HUES64 (cell line): Measurements from ENCODE around the gene PHLDB3.
"Not testable (repeated sequence)": the region's sequence is repeated elsewhere in the genome, so short reads cannot be mapped to it uniquely, and the experiment has no call there.

Experiments
- H3K27ac ChIP-seq: 2 replicates; pipeline ENCODE4 v1.7.0; 2013; ENCODE audit warnings: low read depth, low read length, inconsistent platforms
- H3K27me3 ChIP-seq: 2 replicates; pipeline ENCODE4 v1.6.1; 2013; ENCODE audit warnings: mild to moderate bottlenecking, low read length; ENCODE audit not compliant: insufficient read depth
- H3K36me3 ChIP-seq: 2 replicates; pipeline ENCODE4 v1.6.1; 2013; ENCODE audit warnings: mild to moderate bottlenecking, low read length; ENCODE audit not compliant: insufficient read depth
- H3K4me1 ChIP-seq: 2 replicates; pipeline ENCODE4 v1.6.1; 2013; ENCODE audit warnings: mild to moderate bottlenecking, low read length, moderate library complexity; ENCODE audit not compliant: insufficient read depth
- H3K4me3 ChIP-seq: 2 replicates; pipeline ENCODE4 v1.5.1; 2013; ENCODE audit warnings: mild to moderate bottlenecking, low read length, moderate library complexity
- H3K9ac ChIP-seq: 2 replicates; pipeline ENCODE4 v1.6.1; 2013; ENCODE audit warnings: mild to moderate bottlenecking, low read depth, low read length
- H3K9me3 ChIP-seq: 2 replicates; pipeline ENCODE4 v1.6.1; 2013; ENCODE audit warnings: low read depth, low read length; ENCODE audit not compliant: insufficient read depth
- WGBS: fragments of 150-250, 120-280 bp; methylation state at CpG from one replicate; pipeline ENCODE4 v1.1.7; 2013; ENCODE audit warnings: missing lambda C conversion rate; 5-methylcytosine and 5-hydroxymethylcytosine counted together

The PHLDB3 gene

GRCh38 chr19:43452582-43452981 lies 52.0 kb downstream of the PHLDB3 start:
- 84% methylated on average over 3 of the region's 3 CpGs for WGBS
- Histone ChIP-seq H3K36me3 (no peaks in the 10 kb centered on the region), H3K9me3 (no peaks in the 10 kb centered on the region), H3K4me1 (no peaks in the 10 kb centered on the region), H3K27me3 (no peaks in the 10 kb centered on the region), H3K9ac (no peak overlapping the region), H3K27ac (no peak overlapping the region), H3K4me3 (no peak overlapping the region)

- WGBS, result 94% methylated on average over 2 of the region's 2 CpGs
- Histone ChIP-seq H3K36me3 (no peaks in the 10 kb centered on the region), H3K27me3 (no peaks in the 10 kb centered on the region), H3K4me1 (no peaks in the 10 kb centered on the region), H3K9ac (no peak overlapping the region), H3K4me3 (no peak overlapping the region), H3K9me3 (no peaks in the 10 kb centered on the region), H3K27ac (no peak overlapping the region)
Observed at GRCh38 chr19:43450545-43450997, 54.0 kb downstream of the PHLDB3 start.

GRCh38 chr19:43447655-43448054 lies 56.9 kb downstream of the PHLDB3 start:
- H3K9ac ChIP-seq, result no peak overlapping the region
- no peaks in the 10 kb centered on the region for H3K4me1 ChIP-seq
- H3K9me3 ChIP-seq, result no peaks in the 10 kb centered on the region
- 93% methylated on average over 9 of the region's 9 CpGs for whole genome bisulfite sequencing
- no peaks in the 10 kb centered on the region for H3K27me3 ChIP-seq
- no peak overlapping the region for H3K27ac ChIP-seq
- H3K4me3 ChIP-seq, result no peak overlapping the region
- H3K36me3 ChIP-seq, result no peaks in the 10 kb centered on the region

- H3K27ac ChIP-seq, result no peak overlapping the region
- H3K9me3 ChIP-seq, result no peaks in the 10 kb centered on the region
- H3K9ac ChIP-seq, result no peak overlapping the region
- no peak overlapping the region for H3K4me3 ChIP-seq
- 34% methylated on average over 14 of the region's 14 CpGs for WGBS
- no peaks in the 10 kb centered on the region for H3K4me1 ChIP-seq
- H3K27me3 ChIP-seq, result no peaks in the 10 kb centered on the region
- no peaks in the 10 kb centered on the region for H3K36me3 ChIP-seq
Observed at GRCh38 chr19:43446746-43447489, 57.6 kb downstream of the PHLDB3 start.

- Histone ChIP-seq H3K27ac (no peak overlapping the region), H3K36me3 (no peaks in the 10 kb centered on the region)
- WGBS, result 89% methylated on average over 1 of the region's 2 CpGs
Observed at GRCh38 chr19:43445426-43445825, 59.1 kb downstream of the PHLDB3 start.

GRCh38 chr19:43444531-43445287 lies 59.8 kb downstream of the PHLDB3 start:
- H3K4me1 ChIP-seq, result no peaks in the 10 kb centered on the region
- no peaks in the 10 kb centered on the region for H3K36me3 ChIP-seq
- H3K27ac ChIP-seq, result no peak overlapping the region
- WGBS, result 92% methylated on average over 15 of the region's 15 CpGs
- no peaks in the 10 kb centered on the region for H3K9me3 ChIP-seq
- H3K9ac ChIP-seq, result no peak overlapping the region
- H3K4me3 ChIP-seq, result no peak overlapping the region
- H3K27me3 ChIP-seq, result no peaks in the 10 kb centered on the region

More at GRCh38 chr19:43445426-43445825, 59.1 kb downstream of the PHLDB3 start:
- H3K4me3 ChIP-seq, result no peak overlapping the region
- no peaks in the 10 kb centered on the region for H3K27me3 ChIP-seq
- no peaks in the 10 kb centered on the region for H3K9me3 ChIP-seq
- H3K4me1 ChIP-seq, result no peaks in the 10 kb centered on the region
- H3K9ac ChIP-seq, result no peak overlapping the region

- not testable (repeated sequence) for H3K4me3 ChIP-seq, H3K36me3 ChIP-seq, H3K27ac ChIP-seq, H3K9me3 ChIP-seq, H3K9ac ChIP-seq, H3K27me3 ChIP-seq, H3K4me1 ChIP-seq
- 93% methylated on average over 9 of the region's 9 CpGs for WGBS
Observed at GRCh38 chr19:43444091-43444490, 60.5 kb downstream of the PHLDB3 start.

- no peaks in the 10 kb centered on the region for H3K9me3 ChIP-seq
- H3K36me3 ChIP-seq, result no peaks in the 10 kb centered on the region
- H3K27ac ChIP-seq, result no peak overlapping the region
- no peaks in the 10 kb centered on the region for H3K4me1 ChIP-seq
- 87% methylated on average over 2 of the region's 3 CpGs for WGBS
- no peak overlapping the region for H3K9ac ChIP-seq
- no peaks in the 10 kb centered on the region for H3K27me3 ChIP-seq
- no peak overlapping the region for H3K4me3 ChIP-seq
Observed at GRCh38 chr19:43441716-43442115, 62.8 kb downstream of the PHLDB3 start.

GRCh38 chr19:43439709-43440063 lies 64.9 kb downstream of the PHLDB3 start:
- Histone ChIP-seq H3K9me3 (no peaks in the 10 kb centered on the region), H3K4me1 (no peaks in the 10 kb centered on the region), H3K9ac (no peak overlapping the region), H3K4me3 (no peak overlapping the region), H3K27me3 (no peaks in the 10 kb centered on the region), H3K36me3 (no peaks in the 10 kb centered on the region), H3K27ac (no peak overlapping the region)

- H3K36me3 ChIP-seq, result no peaks in the 10 kb centered on the region
- WGBS, result 91% methylated on average over 9 of the region's 14 CpGs
- H3K27me3 ChIP-seq, result no peaks in the 10 kb centered on the region
- no peaks in the 10 kb centered on the region for H3K4me1 ChIP-seq
- no peaks in the 10 kb centered on the region for H3K9me3 ChIP-seq
- no peak overlapping the region for H3K9ac ChIP-seq
- H3K27ac ChIP-seq, result no peak overlapping the region
- H3K4me3 ChIP-seq, result no peak overlapping the region
Observed at GRCh38 chr19:43439032-43439708, 65.4 kb downstream of the PHLDB3 start.

- Histone ChIP-seq H3K4me1 (no peaks in the 10 kb centered on the region), H3K9me3 (no peaks in the 10 kb centered on the region), H3K4me3 (no peak overlapping the region), H3K27me3 (no peaks in the 10 kb centered on the region), H3K9ac (no peak overlapping the region), H3K36me3 (no peaks in the 10 kb centered on the region), H3K27ac (no peak overlapping the region)
- WGBS, result 93% methylated on average over 9 of the region's 9 CpGs
Observed at GRCh38 chr19:43438291-43439031, 66.1 kb downstream of the PHLDB3 start.
